DOHH2 (cell line): ENCODE results near the gene SPATA19.

Source experiments
- EZH2phosphoT487 ChIP-seq: fragments of 200-600 bp; sonication (generic); IDR thresholded peaks from 2 replicates; pipeline ENCODE4 v1.6.1; 2017; ENCODE audit warnings: borderline replicate concordance, mild to moderate bottlenecking, antibody characterized with exemption, low read length, moderate library complexity, mixed read lengths
- TF ChIP-seq, protein P1 (sequence below): fragments of 200-600 bp; sonication (generic); IDR thresholded peaks from one replicate; pipeline ENCODE4 v1.5.1; 2014; ENCODE audit warnings: antibody characterized with exemption, mild to moderate bottlenecking, low read depth, low read length; ENCODE audit not compliant: poor library complexity, severe bottlenecking

DNA sequence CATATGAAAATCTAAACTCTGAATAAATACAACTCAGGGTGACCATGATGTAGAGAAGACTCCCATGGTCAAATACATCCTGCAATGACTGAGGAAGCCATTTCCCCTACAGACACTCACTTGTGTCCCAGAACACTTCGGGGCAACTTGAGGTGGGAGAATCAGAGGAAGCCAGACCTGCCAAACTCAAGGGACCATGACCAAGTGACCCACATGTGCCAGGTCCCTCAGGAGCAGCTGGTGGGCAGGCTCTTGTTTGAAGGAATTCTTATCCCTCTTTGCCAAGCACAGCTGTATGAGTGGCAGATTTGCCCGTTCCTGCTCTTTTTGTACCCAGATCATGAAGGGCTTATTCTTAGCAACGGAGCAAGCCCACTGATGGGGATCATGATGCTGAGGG is 17.8 kb downstream of the SPATA19 start:
- no peak for TF ChIP-seq EZH2phosphoT487
- TF ChIP-seq, protein P1, sequence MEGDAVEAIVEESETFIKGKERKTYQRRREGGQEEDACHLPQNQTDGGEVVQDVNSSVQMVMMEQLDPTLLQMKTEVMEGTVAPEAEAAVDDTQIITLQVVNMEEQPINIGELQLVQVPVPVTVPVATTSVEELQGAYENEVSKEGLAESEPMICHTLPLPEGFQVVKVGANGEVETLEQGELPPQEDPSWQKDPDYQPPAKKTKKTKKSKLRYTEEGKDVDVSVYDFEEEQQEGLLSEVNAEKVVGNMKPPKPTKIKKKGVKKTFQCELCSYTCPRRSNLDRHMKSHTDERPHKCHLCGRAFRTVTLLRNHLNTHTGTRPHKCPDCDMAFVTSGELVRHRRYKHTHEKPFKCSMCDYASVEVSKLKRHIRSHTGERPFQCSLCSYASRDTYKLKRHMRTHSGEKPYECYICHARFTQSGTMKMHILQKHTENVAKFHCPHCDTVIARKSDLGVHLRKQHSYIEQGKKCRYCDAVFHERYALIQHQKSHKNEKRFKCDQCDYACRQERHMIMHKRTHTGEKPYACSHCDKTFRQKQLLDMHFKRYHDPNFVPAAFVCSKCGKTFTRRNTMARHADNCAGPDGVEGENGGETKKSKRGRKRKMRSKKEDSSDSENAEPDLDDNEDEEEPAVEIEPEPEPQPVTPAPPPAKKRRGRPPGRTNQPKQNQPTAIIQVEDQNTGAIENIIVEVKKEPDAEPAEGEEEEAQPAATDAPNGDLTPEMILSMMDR, result no peak
